SHP77 treated with DMSO at 0.1 percent for 48 hours (cell line): ENCODE measurements around the gene CCDC34.
"Not testable (repeated sequence)": the region's sequence is repeated elsewhere in the genome, so short reads cannot be mapped to it uniquely, and the experiment has no call there.

Source experiments
- DNase-seq: peaks from one replicate; lab custom pipeline; 2025; lab: John Stamatoyannopoulos, UW

The CCDC34 gene

GRCh38 chr11:27321340-27321739, 41.7 kb downstream of the CCDC34 start:
- not testable (repeated sequence) for DNase-seq

GRCh38 chr11:27319072-27319471, 43.9 kb downstream of the CCDC34 start:
- DNase-seq = no peak

- DNase-seq = no peak
Measured at GRCh38 chr11:27317751-27318150, 45.3 kb downstream of the CCDC34 start.

- DNase-seq = no peak
Measured at GRCh38 chr11:27315836-27316235, 47.2 kb downstream of the CCDC34 start.

- DNase-seq = no peak
Measured at GRCh38 chr11:27313157-27313821, 49.7 kb downstream of the CCDC34 start.

GRCh38 chr11:27312110-27312509, 50.9 kb downstream of the CCDC34 start:
- no peak for DNase-seq

GRCh38 chr11:27310707-27311106, 52.3 kb downstream of the CCDC34 start:
- no peak for DNase-seq

GRCh38 chr11:27310182-27310581, 52.8 kb downstream of the CCDC34 start:
- no peak for DNase-seq

- DNase-seq = no peak
Measured at GRCh38 chr11:27309046-27309445, 54.0 kb downstream of the CCDC34 start.

- no peak for DNase-seq
Measured at GRCh38 chr11:27307232-27307631, 55.8 kb downstream of the CCDC34 start.

- no peak for DNase-seq
Measured at GRCh38 chr11:27305751-27306150, 57.3 kb downstream of the CCDC34 start.

GRCh38 chr11:27304514-27304913, 58.5 kb downstream of the CCDC34 start:
- DNase-seq = no peak

- DNase-seq = no peak
Measured at GRCh38 chr11:27303903-27304302, 59.1 kb downstream of the CCDC34 start.

GRCh38 chr11:27300974-27301373, 62.0 kb downstream of the CCDC34 start:
- DNase-seq = no peak

- no peak for DNase-seq
Measured at GRCh38 chr11:27297616-27298015, 65.4 kb downstream of the CCDC34 start.

- DNase-seq = no peak
Measured at GRCh38 chr11:27296497-27296896, 66.5 kb downstream of the CCDC34 start.

GRCh38 chr11:27295928-27296327, 67.1 kb downstream of the CCDC34 start:
- DNase-seq = no peak

GRCh38 chr11:27294654-27295053, 68.4 kb downstream of the CCDC34 start:
- no peak for DNase-seq

GRCh38 chr11:27293515-27294417, 69.2 kb downstream of the CCDC34 start:
- DNase-seq = no peak

GRCh38 chr11:27292637-27293010, 70.4 kb downstream of the CCDC34 start:
- DNase-seq = no peak

- no peak for DNase-seq
Measured at GRCh38 chr11:27291954-27292636, 70.9 kb downstream of the CCDC34 start.

- DNase-seq = no peak
Measured at GRCh38 chr11:27291302-27291889, 71.6 kb downstream of the CCDC34 start.
